ENCODE results near the gene SDK1.
"Not testable (repeated sequence)": the region's sequence is repeated elsewhere in the genome, so short reads cannot be mapped to it uniquely, and the experiment has no call there.

Gene SDK1

DNA sequence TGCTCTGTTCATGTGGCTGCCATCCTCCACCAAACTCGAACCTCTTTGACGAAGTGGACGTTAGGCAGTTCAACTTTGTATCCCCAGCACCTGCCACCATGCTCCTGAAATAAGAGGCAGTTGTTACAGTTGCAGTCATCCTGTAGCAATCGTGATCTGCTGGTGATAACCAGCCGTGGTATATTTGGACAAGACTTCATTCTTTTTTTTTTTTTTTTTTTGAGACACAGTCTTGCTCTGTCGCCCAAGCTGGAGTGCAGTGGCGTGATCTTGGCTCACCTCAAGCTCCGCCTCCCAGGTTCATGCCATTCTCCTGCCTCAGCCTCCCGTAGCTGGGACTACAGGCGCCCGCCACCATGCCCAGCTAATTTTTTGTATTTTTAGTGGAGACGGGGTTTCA, 640.7 kb downstream of the SDK1 start:
- not testable (repeated sequence) for DNase-seq

DNA sequence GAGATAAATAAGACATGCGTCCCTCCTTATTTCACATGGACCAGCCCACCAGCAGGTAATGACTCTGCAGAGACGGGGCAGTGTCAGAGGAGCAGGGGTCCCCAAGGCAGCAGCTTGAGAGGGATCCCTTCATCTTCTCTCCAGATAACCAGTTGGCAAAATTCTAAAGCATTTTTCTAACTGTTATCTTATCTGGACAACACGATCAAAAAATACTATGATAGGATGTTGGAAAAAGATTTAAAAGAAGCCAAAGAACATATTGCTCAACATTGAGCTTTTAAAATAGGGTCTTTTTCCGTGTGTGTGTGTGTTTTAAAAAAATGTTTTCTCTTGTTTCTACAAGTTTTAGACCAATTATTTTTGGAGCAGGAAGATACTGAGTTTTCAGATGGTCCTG, 641.2 kb downstream of the SDK1 start:
- no peak for DNase-seq

DNA sequence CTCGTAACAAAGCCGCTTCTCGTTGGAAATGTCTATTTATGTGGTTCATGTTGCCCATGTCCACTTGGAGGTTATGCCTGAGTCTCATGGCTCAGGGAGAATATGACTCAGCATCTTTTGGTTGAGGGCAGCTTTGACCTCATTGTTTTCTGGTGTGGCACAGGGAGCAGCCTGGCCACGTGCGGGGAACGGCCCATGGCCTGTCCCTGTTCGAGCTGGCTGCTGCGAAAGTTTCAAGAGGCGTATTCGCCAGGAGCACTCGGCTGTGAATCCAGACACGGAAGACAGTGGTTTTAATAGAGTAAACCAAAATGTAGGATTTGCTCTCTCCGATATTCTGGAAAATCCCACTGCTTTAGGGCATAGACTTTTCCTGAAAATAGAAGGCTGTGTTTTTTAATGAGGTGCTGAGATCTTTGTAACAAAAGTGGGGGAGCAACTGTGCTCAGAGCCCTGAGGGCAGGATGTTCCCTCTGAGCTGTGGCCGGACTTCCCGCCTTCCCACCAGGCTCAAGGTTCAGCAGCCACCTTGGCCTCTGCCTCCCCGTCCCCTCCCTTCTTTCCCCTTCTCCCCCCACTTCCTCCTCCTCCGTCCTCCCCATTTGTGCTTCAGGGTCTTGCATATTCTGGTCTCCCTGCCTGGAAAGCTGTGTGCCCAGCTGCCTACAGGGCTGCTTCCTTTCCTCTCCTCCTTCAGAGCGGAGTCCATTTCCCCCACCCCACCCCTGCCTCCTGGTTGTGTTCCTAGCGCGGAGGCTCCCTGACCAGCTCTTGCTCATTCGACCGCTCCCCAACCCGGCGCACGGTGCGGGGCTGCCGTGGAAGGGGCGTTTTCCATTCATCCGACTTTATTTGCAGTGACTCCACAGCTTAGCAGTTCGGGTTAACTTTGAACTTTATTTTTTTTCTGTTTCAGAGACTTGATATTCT, 642.0 kb downstream of the SDK1 start:
- no peak for DNase-seq

- DNase-seq: no peak
These were observed 642.9 kb downstream of the SDK1 start for GRCh38 chr7:3943779-3944520.

- DNase-seq: no peak
These were observed 648.2 kb downstream of the SDK1 start for GRCh38 chr7:3949242-3949640.

- DNase-seq: no peak
These were observed 649.2 kb downstream of the SDK1 start for GRCh38 chr7:3950249-3950648.

- no peak for DNase-seq
These were observed 650.4 kb downstream of the SDK1 start for GRCh38 chr7:3951316-3952055.

DNA sequence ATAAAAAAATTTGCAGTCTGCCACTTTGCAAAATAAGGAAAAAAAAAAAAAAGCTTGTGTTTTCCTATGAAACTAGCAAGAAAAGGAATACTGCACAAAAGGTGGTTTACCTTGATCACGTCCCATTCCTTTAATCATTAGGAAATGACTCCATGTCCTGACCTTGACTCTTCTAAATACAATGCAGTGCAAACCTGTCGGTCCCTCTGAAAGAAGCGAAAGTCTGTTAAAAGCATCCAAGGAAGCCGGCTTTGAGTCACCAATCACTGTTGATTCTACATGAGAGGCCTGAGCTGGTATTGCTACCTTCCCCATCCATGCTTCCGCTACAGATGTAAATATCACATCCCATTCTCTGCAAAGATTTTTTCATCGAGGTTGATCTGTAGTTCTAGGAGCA, 652.1 kb downstream of the SDK1 start:
- no peak for DNase-seq

- no peak for DNase-seq
These were observed 652.9 kb downstream of the SDK1 start for GRCh38 chr7:3953946-3954345.

DNA sequence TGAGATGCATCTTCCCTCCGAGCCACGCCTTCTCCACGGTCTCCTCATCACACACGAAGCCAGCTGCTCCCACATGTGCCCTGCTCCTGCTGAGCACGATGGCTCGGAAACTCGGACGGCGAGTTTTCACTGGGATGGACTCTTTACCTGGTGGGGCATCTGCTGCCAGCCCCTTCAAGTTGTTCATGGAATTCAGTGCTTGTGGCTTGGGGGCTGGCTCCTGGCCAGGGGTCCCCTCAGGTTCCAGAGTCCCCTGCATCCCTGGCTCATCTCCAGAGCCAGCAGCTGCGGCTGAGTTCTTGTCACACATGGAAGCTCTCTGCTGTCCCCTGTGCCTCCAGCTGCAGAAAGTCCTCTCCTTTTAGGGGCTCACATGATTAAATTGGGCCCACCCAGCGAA, 654.0 kb downstream of the SDK1 start:
- DNase-seq: no peak

- DNase-seq: no peak
These were observed 655.0 kb downstream of the SDK1 start for GRCh38 chr7:3955751-3956696.

DNA sequence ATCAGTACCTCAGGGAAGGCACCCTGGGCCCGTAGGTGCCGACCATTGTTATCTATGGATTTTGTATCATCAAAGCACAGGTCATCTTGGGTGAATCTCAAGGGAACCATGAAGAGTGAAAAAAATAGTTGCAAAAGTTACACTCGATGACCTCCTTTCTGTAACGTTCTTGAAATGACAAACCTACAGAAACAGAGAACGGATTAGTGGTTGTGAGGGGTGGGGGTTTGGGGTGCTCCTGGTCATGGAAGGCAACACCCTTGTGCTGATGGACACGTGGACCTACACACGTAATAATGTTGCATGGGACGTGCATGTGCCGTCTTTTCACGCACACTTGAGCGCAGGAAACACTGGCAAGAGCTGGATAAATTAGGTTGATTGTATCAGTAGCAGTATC, 655.9 kb downstream of the SDK1 start:
- DNase-seq: no peak

- no peak for DNase-seq
These were observed 656.5 kb downstream of the SDK1 start for GRCh38 chr7:3957472-3958108.

GRCh38 chr7:3958109-3958483, 657.0 kb downstream of the SDK1 start:
- DNase-seq: no peak

DNA sequence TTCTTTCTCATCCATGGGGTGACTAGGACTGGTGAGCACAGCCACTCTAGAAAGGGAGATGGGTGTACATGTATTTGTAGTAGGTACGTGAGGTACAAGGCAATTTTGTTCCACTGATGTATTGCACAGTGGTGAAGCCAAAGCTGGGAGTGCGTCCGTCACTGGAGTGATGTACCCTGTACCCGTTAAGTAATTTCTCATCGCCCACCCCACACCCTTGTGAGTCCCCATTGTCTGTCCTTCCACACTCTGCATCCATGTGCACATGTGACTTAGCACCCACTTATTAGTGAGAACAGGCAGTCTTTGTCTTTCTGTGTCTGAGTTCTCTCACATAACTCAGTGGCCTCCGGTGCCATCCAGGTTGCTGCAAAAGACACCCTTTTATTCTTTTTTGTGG, 658.3 kb downstream of the SDK1 start:
- no peak for DNase-seq

DNA sequence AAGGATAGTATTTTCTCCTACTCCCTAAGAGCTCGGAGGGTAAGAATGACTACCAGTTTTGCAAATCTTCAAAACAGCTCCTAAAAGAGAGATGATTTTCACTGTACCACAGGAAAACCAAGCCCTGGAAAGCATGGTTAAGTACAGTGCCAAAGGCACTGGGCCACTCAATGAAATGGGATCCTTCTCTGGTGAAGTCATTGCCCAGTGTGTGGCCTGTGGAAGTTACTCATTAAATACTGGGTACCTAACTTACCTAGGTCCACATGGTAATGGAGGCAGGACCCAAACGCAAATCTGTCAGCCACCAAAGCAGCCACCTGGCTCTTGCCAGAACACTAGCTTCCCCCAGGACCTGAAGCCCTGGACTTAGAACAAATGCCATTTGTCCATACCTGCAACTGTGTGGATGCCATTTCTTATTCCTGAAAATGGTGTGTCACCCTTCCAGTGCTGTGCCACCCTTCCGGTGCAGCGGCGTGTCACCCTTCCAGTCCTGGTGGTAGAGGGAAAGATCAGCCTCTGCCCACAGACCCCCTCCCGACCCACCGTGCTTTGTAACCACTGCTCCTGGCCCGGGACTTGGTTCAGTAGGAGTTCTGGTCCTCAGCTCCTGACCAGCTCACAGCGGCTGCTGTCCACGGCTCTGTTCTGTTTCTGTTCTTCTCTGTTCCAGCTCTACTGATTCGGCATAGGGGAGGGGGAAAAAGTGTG, 659.2 kb downstream of the SDK1 start:
- no peak for DNase-seq

GRCh38 chr7:3960942-3961341, 659.9 kb downstream of the SDK1 start:
- no peak for DNase-seq

DNA sequence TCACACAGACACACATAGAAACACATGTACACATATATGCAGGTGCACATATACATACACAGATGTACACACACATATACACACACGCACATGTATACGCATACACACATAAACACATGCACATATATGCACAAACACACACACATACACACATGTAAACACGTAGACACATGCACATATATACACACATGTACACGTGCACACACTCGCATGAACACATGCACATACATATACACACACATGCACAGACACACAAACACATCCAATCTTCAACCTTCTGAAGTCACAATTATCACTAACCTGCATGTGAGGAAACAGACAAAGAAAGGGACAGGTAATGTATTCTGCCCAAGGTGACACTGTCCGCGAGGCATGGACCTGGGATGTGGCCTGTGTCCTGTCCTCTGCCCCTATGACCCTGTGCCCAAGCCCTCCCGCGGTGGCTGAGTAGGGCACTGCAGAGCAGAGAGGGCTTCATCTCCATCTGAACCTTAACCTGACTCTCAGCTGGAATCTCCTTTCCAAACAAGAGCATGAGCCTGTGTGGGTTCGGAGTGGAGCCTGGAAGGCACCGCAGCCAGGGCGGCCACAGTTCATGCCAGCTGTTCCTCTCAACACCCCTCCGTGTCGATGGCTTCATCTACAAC, 660.9 kb downstream of the SDK1 start:
- no peak for DNase-seq

- not testable (repeated sequence) for DNase-seq
These were observed 662.7 kb downstream of the SDK1 start for GRCh38 chr7:3963768-3964167.

DNA sequence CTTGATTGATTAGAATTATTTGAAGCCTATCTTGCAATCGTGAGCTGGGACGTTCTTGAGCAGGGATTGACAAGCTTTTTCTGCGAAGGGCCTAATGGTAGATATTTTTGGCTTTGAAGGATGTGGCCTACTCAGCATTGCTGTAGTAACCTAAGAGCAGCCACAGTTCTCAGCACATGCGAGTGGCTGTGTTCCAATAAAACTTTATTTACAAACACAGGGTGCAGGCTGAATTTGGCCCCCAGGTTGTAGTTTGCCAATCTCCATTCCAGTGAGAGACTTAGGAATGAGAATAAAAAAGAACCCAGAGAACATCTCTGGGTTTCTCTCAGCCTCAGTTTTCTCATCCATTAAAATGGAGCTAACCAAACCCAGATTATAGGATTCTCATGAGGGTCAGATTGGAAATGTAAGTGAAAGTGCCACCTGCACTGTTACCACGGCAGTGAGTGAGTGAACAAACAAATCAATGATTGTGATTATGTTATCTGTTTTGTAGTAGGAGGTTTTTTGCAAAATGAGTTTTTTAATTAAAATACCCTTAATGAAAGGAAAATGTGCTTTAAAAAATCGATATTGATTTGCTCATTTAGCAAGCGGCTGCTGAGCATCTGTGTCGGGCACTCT, 664.0 kb downstream of the SDK1 start:
- DNase-seq: no peak

All from inflammatory macrophage treated with lipopolysaccharide for 1 hour (primary cell).